Measurements from ENCODE around the gene IFNLR1. TPM values are rescaled to one million over a fixed set of nuclear protein-coding genes. Genes with fewer than 3 reads are reported as not detected.

Gene IFNLR1
- total RNA-seq, 4 donors from 2014 or later = 2.5 to 4.6 (median 3.5) TPM

DNA sequence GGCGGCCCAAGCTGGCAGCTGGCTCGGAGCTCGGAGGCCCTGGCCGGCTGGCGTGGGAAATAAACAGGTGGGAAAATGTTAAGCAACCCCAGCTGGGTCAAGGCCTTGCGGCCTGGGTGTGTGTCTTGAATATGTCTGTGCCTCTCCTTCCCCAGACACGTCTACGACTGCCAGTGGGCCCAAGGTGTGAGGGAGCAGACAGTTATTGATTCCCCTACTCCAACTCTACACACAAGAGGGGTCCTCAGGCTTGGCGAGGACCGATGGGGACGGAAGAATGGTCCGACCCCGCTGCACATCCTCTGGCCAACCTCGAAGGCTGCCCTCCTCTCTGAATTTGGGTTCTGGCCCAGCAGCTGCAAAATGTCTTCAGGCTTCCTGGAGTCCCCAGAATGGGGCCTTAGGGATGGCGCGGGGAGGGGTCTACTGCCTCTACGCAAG, 46.3 kb downstream of the IFNLR1 start:
- Histone ChIP-seq H3K9me3 (no peaks in the 10 kb centered on the region), H3K27me3 (peaks cover 0 to 4% (median 0%) of the 10 kb centered on the region in 4 donors), H3K4me1 (peaks cover 4 to 36% (median 14%) of the 10 kb centered on the region in 3 donors), H3K4me3 (no peak overlapping the region), H3K36me3 (peaks cover 0 to 22% (median 0%) of the 10 kb centered on the region in 3 donors), H3K27ac (no peak overlapping the region)
- DNase-seq = no peak
- intact Hi-C loops (cut with DNase I) = no loop called here
- 85 to 95% methylated on average over 4 to 14 of the region's 17 CpGs for WGBS, 2 donors
- TF ChIP-seq POLR2A (IDR thresholded peaks at IDR 0.05) (no peak), CTCF (IDR thresholded peaks at IDR 0.05) (no peak)

GRCh38 chr1:24139841-24140425, 47.2 kb downstream of the IFNLR1 start:
- no peak for TF ChIP-seq POLR2A (IDR thresholded peaks at IDR 0.05)
- TF ChIP-seq CTCF (IDR thresholded peaks at IDR 0.05) = no peak

DNA sequence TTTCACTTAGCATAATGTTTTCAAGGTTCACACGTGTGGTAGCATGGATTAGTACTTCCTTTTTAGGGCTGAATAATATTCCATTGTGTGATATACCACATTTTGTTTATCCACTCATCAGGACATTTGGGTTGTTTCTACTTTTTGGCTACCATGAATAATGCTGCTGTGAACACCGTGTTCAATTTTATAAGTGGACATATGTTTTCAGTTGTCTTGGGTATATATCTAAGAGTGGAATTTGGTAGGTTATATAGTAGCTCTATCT, 47.9 kb downstream of the IFNLR1 start:
- Histone ChIP-seq H3K4me3 (no peak overlapping the region), H3K27ac (no peak overlapping the region), H3K9me3 (no peaks in the 10 kb centered on the region), H3K4me1 (peaks cover 4 to 33% (median 14%) of the 10 kb centered on the region in 3 donors), H3K27me3 (peaks cover 0 to 4% (median 0%) of the 10 kb centered on the region in 4 donors), H3K36me3 (peaks cover 0 to 22% (median 0%) of the 10 kb centered on the region in 3 donors)
- WGBS, 2 donors = 65 to 67% methylated on average over 2 of the region's 2 CpGs
- intact Hi-C loops (cut with DNase I) = no loop called here
- TF ChIP-seq CTCF (IDR thresholded peaks at IDR 0.05) (no peak), POLR2A (IDR thresholded peaks at IDR 0.05) (no peak)
- no peak for DNase-seq

More at GRCh38 chr1:24139841-24140425, 47.2 kb downstream of the IFNLR1 start:
- 89 to 92% methylated on average over 9 to 11 of the region's 11 CpGs for WGBS, 2 donors
- H3K4me1 ChIP-seq = peaks cover 4 to 36% (median 14%) of the 10 kb centered on the region in 3 donors
- peaks cover 0 to 22% (median 0%) of the 10 kb centered on the region in 3 donors for H3K36me3 ChIP-seq
- no peak for DNase-seq
- intact Hi-C loops (cut with DNase I) = no loop called here
- no peak overlapping the region for H3K27ac ChIP-seq
- no peak overlapping the region for H3K4me3 ChIP-seq
- H3K9me3 ChIP-seq = no peaks in the 10 kb centered on the region
- H3K27me3 ChIP-seq = peaks cover 0 to 4% (median 0%) of the 10 kb centered on the region in 4 donors

DNA sequence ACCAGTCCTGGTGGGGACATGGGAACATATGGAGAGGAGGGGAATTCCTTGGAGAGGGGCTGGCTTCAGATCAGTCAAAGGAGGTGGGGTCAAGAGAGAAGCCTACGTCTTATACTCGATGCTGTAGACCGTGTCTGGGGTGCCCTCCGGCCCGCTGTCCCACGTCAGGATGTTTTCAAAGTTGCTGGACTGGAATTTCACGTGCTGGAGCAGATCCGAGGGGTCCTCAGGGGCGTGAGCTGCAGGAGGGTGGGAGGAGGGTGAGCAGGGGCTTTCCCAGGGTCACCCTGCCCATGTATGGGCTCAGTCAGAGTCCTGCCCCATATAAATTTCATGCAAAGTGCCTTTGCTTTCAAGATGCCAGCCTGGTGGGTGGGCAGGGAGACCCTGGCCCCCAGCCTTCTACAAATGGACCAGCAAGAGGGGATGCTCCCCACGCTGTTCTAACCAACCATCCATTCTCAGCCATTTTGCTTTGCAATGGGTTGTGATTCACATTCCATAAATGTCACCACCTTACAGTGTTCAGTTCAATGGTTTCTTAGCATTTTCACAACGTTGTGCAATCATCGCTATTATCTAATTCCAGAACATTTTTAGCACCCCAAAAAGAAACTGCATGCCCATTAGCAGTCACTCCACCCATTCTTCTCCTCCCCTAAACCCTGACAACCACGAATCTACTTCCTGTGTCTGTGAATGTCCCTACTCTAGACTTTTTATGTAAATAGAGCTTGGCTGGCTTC, 48.4 kb downstream of the IFNLR1 start:
- Histone ChIP-seq H3K4me3 (no peak overlapping the region), H3K4me1 (peaks cover 4 to 28% (median 12%) of the 10 kb centered on the region in 3 donors), H3K27ac (no peak overlapping the region), H3K36me3 (peaks cover 0 to 22% (median 0%) of the 10 kb centered on the region in 3 donors), H3K9me3 (no peaks in the 10 kb centered on the region), H3K27me3 (peaks cover 0 to 4% (median 0%) of the 10 kb centered on the region in 4 donors)
- WGBS, 2 donors = 64 to 68% methylated on average over 12 of the region's 13 CpGs
- no peak for DNase-seq
- TF ChIP-seq CTCF (IDR thresholded peaks at IDR 0.05) = no peak
- TF ChIP-seq POLR2A (IDR thresholded peaks at IDR 0.05) = no peak
- intact Hi-C loops (cut with DNase I) = no loop called here

GRCh38 chr1:24136956-24137539, 50.0 kb downstream of the IFNLR1 start:
- Histone ChIP-seq H3K36me3 (peaks cover 0 to 34% (median 0%) of the 10 kb centered on the region in 3 donors), H3K9me3 (no peaks in the 10 kb centered on the region), H3K4me3 (no peak overlapping the region), H3K4me1 (peaks cover 0 to 12% (median 2%) of the 10 kb centered on the region in 3 donors), H3K27me3 (no peaks in the 10 kb centered on the region), H3K27ac (no peak overlapping the region)
- intact Hi-C loops (cut with DNase I) = no loop called here
- no peak for DNase-seq
- TF ChIP-seq POLR2A (IDR thresholded peaks at IDR 0.05) (no peak), CTCF (IDR thresholded peaks at IDR 0.05) (no peak)
- 74 to 82% methylated on average over 8 to 12 of the region's 15 CpGs for WGBS, 2 donors

All from esophagus squamous epithelium (tissue), 5 donors.